HG02610 (cell line): Measurements from ENCODE around the gene VAV2.
A peak's percentile ranks its signal among the peaks of the same experiment; 100 is the strongest.

Source experiments
- ATAC-seq: cut with Tn5 transposase; IDR thresholded peaks from one replicate; pipeline ENCODE4 v1.9.1; 2021; ENCODE audit warnings: mild to moderate bottlenecking, moderate library complexity; ENCODE audit not compliant: unreplicated experiment

Gene VAV2

DNA sequence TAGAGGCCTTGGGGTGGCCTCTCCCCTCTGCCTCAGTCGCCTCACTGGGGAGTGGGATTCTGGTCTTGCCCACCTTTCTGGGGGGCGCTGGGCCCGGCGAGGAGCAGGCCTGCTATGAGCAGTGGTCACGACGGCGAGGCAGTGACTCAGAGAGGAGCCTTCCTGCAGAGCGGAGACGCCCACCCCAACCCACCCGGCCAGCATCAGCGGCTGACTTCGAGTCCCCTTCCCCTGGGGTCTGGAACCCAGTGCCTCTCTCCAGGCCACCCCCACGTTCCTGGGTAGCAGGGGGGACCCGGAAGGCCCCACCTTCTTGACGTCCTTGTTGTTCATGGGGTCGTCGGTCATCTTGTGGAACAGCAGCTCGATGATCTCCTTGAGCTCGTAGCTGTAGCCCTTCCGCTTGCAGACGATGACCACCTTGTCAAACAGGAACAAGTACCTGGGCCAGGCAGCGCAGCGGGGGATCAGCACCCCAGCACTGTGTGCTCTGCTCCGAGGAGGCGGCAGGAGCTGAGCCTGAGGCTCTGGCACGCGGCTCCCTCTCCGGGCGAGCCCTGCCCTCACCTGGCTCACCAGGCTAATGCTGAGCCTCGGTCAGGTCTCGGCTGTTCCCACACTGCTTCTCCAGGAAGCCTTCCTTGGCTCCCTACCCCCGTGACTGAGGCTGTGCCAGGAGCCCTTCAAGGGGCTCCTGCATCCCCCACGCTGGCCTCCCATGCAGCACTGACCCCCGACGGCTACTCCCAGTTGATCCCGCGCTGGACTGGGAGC lies 203.9 kb downstream of the VAV2 start:
- no peak for ATAC-seq

DNA sequence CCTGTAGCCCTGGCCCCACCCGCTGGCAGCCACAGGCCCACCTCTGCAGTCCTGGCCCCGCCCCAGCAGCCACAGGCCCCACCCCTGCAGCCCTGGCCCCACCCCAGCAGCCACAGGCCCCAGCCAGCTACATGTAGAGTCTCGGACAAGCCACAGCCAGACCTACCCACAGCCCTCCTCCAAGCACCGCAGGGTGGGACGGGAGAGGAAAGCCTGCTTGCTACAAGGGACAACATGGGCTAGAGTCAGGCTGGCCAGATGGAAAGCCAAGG lies 204.4 kb downstream of the VAV2 start:
- ATAC-seq: no peak

DNA sequence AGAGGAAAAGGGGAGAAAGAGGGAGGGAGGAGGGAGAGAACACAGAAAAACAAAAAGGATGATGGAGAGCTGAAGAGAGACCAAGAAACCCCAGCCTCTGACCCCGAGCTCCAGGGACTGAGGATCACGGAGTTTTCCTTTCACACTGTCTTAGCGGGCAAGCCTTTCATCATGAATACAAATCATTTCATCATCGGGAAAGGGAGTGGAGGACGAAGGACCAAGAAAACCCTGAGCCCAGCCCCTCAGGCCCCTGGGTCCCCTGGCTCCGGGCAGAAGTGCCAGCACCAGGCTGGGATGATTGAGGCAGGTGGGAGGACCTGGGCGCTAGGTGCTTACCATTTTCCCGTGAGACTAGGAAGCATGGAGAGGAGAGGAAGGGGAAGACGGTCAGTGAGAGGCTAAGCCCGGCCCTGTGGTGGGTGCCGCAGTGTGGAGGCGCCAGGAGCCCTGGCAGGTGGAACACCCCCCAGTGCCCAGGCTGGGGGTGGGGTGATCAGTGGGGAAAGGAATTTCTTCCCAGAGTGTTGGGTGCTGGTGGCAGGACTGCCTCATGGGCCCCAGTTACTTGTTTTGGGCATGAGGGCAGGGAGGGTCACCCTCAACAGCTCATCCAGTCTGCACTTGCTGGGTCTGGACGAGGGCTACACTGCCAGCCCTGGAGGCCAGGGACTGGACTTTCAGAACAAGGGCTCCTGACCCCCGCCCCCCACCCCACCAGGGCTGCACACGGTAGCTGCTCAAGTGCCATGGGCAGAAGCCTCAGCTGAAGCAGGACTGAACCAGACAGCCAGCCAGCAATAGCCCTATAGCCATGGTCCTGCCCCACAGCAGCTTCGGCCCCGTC lies 205.0 kb downstream of the VAV2 start:
- no peak for ATAC-seq

DNA sequence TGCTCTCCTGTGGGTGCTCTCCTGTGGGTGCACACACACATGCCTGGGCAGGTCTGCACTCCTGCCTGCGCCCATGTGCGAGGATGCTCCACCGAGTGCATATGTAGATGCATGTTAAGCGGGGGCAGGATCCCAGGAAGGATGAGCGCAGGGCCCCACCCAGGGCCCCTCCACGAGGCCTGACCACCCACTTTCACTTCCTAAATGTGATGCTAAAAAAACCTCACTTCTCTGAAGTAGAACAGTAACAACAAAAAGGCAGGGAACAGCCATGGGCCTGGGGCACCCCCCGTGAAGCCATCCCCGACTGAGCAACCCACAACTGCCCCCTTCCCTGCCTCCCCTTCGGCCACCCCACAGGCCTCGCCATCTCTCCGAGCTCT lies 205.8 kb downstream of the VAV2 start:
- peak; percentile 36 for ATAC-seq

DNA sequence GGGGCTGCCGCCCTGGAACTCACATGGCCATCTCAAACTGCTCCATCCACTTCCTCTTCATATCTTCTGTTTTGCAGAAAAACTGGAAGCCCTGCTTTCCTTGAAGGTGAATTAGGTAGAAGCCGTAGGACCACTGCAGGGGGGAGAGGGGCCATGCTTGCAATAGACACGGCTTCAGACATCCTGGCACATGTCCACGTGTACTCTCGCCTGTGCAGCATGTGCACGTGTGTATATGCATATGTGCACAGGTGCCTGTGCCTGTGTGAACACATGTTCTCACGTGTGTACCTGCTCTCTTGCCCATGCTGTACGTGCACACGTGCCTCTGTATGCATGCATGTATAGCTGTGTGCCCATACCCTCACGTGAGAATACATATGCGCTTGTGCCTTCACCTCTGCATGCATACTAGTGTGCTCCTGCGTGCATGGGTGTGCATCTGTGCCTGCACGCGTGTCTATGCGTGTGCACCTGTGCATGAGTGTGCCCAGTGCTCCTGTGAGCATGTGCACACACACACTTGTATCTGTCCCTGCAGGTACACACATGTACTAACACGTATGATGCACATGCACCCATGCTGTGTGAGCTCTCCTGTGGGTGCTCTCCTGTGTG lies 206.3 kb downstream of the VAV2 start:
- no peak for ATAC-seq

DNA sequence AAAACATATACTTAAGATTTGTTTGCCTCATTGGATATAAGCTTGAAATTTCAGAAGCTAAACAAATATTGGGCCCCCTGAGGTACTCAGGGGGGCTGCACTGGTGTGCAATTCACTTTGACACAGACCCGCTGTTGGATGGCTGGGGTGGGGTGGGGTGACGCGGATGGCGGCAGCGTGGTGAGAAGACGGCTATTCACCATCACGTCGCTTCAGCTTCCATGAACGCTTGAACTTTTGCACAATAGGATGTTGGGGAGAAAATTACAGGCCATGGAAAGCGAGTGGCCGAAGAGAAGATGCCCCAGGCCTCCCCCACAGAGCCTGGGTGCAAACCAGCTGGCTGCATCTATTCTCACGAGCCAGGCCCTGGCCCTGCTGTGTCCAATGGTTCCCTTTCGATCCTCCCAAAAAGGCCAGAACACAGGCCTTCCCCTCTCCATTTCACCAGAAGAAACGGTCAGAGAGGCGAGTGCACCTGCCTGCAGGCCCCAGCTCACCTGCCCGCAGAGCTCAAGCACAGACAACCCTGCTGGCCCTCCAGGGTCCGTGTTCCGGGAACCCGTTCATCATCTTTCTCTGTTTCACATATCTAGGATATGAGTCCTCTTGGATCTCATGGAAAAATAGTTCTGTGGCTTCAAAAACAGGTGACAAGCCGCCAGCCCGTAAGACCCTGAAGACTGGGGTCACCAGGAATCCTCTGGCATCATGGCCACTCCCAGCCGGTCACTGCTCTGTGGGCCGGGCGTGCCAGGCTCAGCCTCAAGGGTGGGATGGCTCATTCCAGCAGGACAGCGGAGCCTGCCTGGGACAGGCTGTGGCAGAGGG lies 207.2 kb downstream of the VAV2 start:
- ATAC-seq: no peak

DNA sequence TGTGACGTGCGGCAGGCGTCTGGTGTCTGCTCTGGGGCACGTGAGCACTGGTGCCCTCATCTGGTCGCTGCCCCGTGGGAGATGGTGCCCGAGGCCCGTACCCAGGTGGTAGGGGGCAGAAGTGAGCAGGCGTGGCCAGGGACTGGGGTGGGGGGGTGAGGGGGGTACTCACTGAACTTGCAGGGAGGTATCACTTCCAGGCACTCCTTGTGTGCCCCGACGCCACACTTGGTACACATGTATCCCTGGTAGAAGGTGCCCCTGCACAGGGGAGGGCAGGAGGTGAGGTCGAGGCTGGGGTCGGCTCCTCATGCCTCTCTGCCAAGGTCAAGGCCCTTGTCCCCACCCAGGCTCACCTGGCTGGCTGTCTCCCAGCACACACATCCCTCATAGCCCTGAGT lies 208.8 kb downstream of the VAV2 start:
- no peak for ATAC-seq

DNA sequence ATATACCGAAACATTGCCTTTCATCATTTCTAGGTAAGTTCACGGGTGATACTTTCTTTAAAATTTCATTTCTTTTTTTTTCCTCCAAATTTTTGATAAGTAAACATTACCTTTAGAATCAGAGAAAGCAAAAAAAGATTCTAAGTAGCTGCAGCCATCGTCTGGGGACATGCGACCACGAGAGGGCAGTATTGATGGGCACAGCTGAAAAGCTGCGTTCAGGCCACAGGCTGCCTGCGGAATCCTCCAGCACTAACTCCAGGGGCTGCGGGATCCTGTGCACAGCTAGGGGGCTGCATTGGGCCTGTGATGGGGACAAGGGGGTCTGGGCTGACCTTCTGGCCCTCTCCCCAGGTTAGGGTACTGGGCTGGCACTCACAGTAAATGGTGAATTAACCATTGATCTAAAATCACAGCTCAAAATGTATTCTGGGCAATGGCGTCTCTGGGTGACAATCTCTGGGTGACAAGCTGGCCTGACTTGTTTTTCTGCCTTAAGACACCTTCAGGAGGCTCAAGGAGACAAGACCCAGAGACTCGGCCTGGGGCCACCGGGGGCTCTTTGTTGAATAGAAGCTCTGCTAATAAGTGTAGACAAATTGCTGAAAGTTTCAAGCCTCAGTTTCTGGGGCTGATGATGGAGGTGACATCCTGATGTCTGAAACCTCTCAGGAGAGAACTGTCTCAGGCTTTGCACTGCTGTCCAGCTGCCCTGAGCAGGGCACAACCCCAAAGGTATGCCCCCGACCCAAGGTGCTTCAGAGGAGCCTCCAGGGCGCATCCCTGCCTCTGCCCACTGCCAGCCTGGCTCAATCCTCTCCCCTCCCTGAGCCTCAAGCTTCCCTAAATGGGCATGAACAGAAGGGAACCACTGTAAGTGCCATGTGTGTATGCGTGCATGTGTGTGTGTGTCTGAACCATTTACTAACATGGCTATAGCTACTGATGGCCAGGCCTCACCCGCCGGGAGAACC lies 209.7 kb downstream of the VAV2 start:
- no peak for ATAC-seq

DNA sequence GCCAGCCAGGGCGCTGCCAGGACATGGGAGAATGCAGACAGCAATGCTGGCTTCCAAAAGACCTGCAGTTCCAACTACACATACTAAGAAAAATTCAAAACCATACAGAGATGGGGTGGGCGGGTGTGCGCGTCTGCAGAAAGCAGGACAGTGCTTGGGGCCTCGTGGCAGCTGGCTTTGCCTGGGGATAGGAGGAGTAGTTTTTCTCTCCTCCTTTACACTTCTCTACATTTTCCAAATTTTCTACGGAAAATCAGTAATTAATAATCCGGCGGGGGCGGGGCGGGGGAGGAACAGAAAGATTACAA lies 210.3 kb downstream of the VAV2 start:
- ATAC-seq: no peak

DNA sequence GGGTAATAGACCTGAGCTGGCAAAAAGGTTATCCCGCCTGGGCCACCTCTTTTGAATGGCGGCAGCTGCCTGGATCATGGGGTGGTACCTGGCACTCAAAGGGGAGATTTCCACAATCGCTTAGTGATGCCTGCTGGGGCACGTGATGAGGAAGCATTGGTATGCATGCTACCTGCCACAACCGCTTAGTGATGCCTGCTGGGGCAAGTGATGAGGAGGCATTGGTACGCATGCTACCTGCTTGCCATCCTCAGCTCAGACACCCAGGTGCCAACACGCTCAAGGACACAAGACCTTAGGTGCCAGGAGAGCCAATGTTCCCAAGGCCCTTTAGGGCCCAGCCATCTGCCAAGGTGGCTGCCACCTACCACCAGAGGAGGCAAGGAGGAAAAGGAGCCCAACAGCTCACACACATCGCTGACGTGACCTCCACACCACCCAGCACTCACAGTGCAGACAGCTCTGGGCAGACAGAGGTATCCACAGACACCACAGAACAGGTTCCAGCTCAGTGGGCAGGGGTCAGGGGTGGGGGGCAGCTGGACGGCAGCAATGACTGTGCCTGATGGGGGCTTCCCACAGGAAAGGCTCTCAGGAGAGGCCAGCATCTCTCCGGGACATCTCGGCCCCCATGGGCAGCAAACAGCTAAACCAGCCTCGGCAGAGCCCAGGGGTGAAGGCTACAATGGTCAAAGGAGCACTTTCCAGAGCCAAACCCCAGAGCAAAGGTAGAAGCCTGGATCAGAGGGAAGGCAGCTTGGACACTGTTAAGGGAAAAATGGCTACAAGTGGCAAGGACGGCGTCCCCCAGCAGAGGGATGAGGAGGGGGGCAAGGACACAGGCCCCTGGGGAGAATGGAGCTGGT lies 210.9 kb downstream of the VAV2 start:
- no peak for ATAC-seq

DNA sequence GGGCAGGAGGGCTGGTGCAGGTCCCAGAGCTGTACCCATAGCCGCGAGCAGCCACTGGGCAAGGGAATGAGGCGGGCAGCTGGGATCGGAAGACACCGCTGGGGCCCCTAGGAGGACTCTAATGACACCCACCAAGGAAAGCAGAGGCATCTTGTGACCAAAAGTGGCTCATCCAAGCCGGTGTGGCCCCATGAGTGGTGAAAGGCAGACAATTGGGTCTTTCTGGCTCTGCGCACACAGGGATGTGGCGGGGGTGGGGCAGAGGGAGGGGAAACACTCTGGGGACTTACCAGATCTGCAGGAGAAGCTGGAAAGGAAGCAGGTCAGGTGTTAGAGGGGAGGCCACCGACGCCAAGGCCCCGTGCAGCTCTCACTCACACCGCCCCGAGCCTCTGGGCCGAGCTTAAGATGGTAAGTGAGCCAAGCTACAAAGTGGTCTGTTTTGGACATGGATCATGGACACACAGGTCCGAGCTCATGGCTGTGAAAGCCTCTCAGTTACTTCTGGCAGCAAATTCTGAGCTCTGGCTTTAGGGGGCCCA lies 211.6 kb downstream of the VAV2 start:
- no peak for ATAC-seq

DNA sequence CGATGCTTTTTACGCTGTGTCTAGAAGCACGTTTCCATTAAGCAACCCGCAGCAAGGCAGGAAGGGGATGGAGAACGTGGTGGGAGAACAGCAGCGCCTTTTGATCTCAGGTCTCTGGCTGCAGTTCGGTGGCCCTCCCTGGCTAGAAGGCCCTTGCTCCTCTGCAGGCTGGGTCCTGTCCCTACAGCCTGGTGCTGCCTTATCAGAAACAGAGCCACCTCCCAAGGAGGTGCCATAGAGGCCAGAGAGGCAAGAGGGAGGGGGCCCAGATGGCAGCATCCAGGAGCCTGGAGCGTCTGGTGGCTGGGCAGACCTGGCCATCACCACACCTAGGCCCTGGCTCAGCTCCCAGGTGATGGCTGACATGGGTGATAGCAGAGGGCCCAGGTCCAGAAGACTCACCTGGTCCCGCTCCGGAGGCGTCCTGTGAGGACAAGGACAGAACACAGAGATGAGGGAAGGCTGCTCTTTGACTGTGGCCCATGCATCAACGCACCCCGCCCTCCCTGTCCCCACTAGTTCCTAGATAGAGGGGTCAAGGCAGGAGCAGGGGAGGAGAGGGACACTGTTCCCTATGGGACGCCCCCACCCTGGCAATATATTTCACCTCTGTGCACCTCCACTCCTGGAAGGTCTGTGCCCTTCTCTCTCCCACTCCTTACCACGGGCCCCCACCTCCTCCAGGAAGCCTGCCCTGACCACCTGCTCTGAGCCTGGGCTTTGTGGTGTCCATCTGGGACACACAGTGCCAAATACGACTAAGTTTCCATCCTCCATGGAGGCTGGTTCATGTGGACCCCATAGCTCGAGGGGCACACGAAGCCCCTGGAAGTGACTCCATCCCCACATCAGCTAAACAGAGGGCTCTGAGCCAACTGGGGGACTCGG lies 212.4 kb downstream of the VAV2 start:
- ATAC-seq: no peak

DNA sequence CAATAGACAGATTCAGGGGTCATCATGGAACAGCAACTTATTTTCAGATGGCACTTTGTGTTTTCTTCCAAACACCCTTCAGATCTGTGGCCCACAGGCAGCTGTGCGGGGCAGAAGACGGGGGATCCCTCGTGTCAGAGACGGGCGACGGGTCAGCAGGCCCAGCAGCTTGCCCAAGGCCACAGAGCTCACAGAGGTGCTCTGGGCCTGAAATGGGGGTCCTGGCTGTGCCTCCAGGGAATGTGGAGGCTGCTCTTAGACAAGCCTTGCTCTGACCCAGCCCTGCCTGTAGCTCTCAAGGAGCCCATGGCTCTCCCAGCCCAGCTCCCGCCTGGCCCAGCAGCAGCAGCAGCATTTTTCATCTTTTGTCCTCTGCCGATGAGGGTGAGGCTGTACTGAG lies 213.0 kb downstream of the VAV2 start:
- ATAC-seq: no peak

DNA sequence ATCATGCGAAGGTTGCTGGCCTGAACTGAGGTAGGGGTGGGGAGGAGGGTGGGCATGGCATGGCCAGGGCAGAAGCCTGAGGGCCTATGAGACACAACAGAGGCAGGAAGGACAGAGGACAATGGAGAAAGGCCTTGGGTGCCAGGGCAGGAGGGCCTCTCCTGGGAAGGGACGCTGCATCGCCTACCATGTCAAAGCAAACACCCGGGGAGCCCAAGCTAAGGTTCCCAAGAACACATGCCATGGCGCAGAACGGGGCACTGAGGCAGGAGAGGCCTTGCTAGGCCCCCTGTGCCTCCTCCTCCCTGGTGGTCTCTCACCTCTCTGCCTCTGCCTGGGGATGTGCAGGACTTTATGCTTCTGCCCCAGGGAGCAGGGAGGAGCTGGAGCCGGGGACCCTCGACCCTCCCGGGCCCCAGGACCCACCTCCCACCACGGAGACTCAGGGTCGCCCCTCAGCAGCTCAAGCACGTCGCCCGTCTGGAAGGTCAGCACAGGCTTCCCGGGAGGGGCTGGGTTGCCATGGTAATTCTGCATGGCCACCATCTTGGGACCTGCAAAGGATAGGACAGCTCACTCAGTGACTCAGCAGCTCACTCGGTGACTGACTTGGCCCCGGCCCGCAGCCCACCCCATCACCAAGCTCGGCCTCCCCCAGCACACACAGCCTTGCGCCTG lies 213.6 kb downstream of the VAV2 start:
- ATAC-seq: no peak

DNA sequence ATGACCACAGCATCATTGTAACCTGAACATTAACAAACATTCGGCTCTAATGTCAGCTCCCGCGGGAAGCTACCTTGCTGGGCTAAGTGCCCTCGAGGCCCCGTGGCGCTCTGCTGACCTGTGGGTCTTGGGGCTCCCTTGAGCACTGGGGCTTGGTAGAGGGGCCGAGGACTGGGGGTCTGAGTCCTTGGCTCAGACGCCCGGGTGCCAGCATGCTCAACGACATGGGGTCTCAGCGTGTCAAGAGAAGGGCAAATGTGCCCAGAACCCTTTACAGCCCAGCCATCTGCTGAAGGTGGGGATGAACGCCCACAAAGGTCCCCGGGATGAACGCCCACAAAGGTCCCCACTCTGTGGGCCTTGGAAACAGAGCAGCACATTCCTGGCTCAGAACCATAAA lies 214.3 kb downstream of the VAV2 start:
- ATAC-seq: no peak

DNA sequence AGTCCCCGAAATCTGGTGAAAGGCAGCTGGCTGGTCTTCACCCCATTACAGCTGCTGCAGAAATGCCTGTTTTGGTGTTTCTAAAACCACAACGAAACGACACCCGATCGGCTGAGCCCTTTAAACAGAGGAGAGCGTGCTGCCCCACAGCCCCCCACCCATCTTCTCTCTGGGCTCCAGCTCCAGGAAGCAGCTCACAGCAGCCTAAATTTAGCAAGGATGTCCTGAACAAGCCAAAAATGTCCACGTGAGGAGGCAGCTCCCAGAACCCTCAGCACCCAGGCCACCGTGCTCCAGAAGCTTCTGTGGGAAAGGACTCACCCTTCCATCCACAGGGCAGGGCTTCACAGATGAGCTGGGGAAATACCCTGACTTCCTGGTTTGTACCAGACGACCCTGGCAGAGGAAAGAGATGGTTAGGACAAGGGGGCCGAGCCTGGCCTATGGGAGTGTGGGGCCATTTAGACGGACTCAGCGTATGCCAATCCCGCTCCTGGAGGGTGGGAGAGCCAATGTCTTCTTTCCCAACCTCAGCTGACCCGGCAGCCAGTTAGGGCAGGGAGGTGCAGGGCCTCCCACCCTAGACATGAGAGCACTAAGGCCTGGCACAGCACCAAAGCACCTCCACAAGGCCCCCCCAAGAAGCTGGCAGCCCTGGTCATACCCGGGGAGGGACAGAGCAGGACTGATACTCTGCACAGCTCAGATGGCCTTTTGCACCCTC lies 214.9 kb downstream of the VAV2 start:
- no peak for ATAC-seq
